ENCODE measurements around the gene RCC1.

DNA sequence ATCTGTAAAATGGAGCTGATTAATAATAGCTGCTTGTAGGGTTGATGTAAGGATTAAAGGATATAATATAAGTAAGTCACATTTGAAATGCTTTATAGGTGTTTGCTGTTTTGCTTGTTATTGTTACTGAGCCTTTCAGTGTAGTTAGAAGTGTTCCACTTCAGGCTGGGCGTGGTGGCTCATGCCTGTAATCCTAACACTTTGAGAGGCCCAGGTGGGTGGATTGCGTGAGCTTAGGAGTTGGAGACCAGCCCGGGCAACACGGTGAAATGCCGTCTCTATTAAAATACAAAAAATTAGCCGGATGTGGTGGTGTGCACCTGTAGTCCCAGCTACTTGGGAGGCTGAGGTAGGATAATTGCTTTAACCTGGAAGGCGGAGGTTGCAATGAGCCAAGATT lies 59.2 kb downstream of the RCC1 start:
- TF ChIP-seq POLR2A (IDR thresholded peaks at IDR 0.05) (no peak), EP300 (IDR thresholded peaks at IDR 0.05) (no peak), POLR2AphosphoS5 (IDR thresholded peaks at IDR 0.05) (no peak)
- TF ChIP-seq, protein P1, sequence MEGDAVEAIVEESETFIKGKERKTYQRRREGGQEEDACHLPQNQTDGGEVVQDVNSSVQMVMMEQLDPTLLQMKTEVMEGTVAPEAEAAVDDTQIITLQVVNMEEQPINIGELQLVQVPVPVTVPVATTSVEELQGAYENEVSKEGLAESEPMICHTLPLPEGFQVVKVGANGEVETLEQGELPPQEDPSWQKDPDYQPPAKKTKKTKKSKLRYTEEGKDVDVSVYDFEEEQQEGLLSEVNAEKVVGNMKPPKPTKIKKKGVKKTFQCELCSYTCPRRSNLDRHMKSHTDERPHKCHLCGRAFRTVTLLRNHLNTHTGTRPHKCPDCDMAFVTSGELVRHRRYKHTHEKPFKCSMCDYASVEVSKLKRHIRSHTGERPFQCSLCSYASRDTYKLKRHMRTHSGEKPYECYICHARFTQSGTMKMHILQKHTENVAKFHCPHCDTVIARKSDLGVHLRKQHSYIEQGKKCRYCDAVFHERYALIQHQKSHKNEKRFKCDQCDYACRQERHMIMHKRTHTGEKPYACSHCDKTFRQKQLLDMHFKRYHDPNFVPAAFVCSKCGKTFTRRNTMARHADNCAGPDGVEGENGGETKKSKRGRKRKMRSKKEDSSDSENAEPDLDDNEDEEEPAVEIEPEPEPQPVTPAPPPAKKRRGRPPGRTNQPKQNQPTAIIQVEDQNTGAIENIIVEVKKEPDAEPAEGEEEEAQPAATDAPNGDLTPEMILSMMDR (IDR thresholded peaks at IDR 0.05) = no peak
